Placental pericyte (primary cell): Measurements from ENCODE around the gene RNASE2. TPM values are rescaled to one million over a fixed set of nuclear protein-coding genes. Genes with fewer than 3 reads are reported as not detected.

Experiments
- small RNA-seq: library from RNA; depleted of rRNA; stranded (forward); fragments of <200 nt; gene quantifications from one replicate; pipeline ENCODE3, GENCODE V24; 2012; ENCODE audit warnings: low replicate concordance
- total RNA-seq: library from RNA; depleted of rRNA; stranded (reverse); fragments of >200 nt; gene quantifications from 2 replicates; pipeline ENCODE4 v1.2.3, GENCODE V29; 2012

The RNASE2 gene
- total RNA-seq: not detected in 2 replicates

GRCh38 chr14:20954736-20955537 lies at the start of gene RNASE2:
TSS of gene RNASE2 (plus strand) at chr14:20955487. CDS start at chr14:20955772, 285 bp downstream.

GRCh38 chr14:20989787-20990600 lies 34.7 kb downstream of the RNASE2 start, which contains the start of gene METTL17:
TSS of gene METTL17 (plus strand) at chr14:20989980. CDS start at chr14:20990003, 23 bp downstream.

GRCh38 chr14:20998674-20999366 lies 43.5 kb downstream of the RNASE2 start, which contains the start of gene SLC39A2:
TSS of gene SLC39A2 (plus strand) at chr14:20999293. CDS start at chr14:20999447, 154 bp downstream.

Small RNAs within 50 kb of the gene (small RNA-seq; reads per million reads assigned to genes)
- not detected for gene RN7SL189P

Other genes starting within 250 kb of the RNASE2 start
- not detected in 2 replicates for gene EDDM3A, start 209.6 kb upstream of the RNASE2 start, total RNA-seq
- gene EDDM3B, start 187.1 kb upstream of the RNASE2 start, total RNA-seq: not detected in 2 replicates
- gene RNASE6, start 174.2 kb upstream of the RNASE2 start, total RNA-seq: not detected in 2 replicates
- gene RNASE1, start 152.6 kb upstream of the RNASE2 start, total RNA-seq: 0.43 TPM in 1 of 2 replicates, not detected in the other
- not detected in 2 replicates for gene RNASE3, start 64.1 kb upstream of the RNASE2 start, total RNA-seq
- gene METTL17, start 34.5 kb downstream of the RNASE2 start, total RNA-seq: 33.3 and 62.6 TPM in 2 replicates
- 0.14 TPM in 1 of 2 replicates, not detected in the other for gene SLC39A2, start 43.8 kb downstream of the RNASE2 start, total RNA-seq
- gene NDRG2, start 69.6 kb downstream of the RNASE2 start, total RNA-seq: 1.7 and 4.2 TPM in 2 replicates
- gene TPPP2, start 74.7 kb downstream of the RNASE2 start, total RNA-seq: not detected in 2 replicates
- gene RNASE13, start 79.3 kb downstream of the RNASE2 start, total RNA-seq: not detected in 2 replicates
- gene RNASE7, start 86.9 kb downstream of the RNASE2 start, total RNA-seq: not detected in 2 replicates
- gene RNASE8, start 102.3 kb downstream of the RNASE2 start, total RNA-seq: not detected in 2 replicates
- gene ARHGEF40, start 114.8 kb downstream of the RNASE2 start, total RNA-seq: 17.5 and 57.3 TPM in 2 replicates
- gene ZNF219, start 143.2 kb downstream of the RNASE2 start, total RNA-seq: 1.7 and 7.2 TPM in 2 replicates
- gene TMEM253, start 145.6 kb downstream of the RNASE2 start, total RNA-seq: not detected in 2 replicates
- gene OR5AU1, start 200.6 kb downstream of the RNASE2 start, total RNA-seq: not detected in 2 replicates